ENCODE results near the gene ZNG1A.
"Not testable (repeated sequence)": the region's sequence is repeated elsewhere in the genome, so short reads cannot be mapped to it uniquely, and the experiment has no call there.

The ZNG1A gene

DNA sequence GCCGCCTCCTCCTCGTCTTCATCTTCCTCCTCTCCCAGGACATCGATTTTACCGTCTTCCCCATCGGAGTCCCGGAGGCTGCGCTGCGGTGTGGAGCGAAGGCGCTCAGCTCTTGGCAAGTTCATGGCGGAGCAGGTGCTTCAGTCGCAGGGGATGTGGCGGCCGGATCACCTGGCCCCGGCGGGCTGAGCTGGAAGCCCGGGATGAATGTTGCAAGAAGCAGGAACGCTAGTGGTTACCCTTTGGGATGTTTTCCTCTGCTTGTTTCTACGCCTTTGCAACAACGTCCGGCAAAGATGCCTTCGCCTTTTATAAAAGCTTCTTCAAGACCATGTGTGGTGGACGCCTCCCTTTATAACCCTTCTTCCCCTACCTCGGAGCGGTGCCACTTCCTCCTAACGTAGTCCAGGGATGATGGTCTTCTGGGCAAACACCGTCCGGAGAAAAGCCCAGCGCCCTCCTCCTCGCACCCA, 60.8 kb downstream of the ZNG1A start, which contains the start of gene FOXD4:
Gene FOXD4 (minus strand): TSS at position 423 of the 473 bp plus-strand sequence. CDS start 298 bp downstream, at position 125.
- H2AFZ ChIP-seq (ENCODE audit: low read depth, low read length, severe bottlenecking); H3K36me3 ChIP-seq (ENCODE audit: low read length); H4K20me1 ChIP-seq (ENCODE audit: low read depth, low read length); H3K9me3 ChIP-seq (ENCODE audit: insufficient read depth, low read length); H3K9ac ChIP-seq (ENCODE audit: low read length); H3K27me3 ChIP-seq (ENCODE audit: low read length); H3K79me2 ChIP-seq (ENCODE audit: insufficient read depth, low read length); H3F3A ChIP-seq (ENCODE audit: insufficient read depth); H3K4me3 ChIP-seq (ENCODE audit: insufficient read depth, low read length, poor library complexity, severe bottlenecking); H3K4me2 ChIP-seq (ENCODE audit: low read depth, low read length, poor library complexity, severe bottlenecking); H3K27ac ChIP-seq (ENCODE audit: low read depth, low read length); H3K9me2 ChIP-seq (replicated peaks; ENCODE audit: insufficient read depth, low read length): not testable (repeated sequence)

DNA sequence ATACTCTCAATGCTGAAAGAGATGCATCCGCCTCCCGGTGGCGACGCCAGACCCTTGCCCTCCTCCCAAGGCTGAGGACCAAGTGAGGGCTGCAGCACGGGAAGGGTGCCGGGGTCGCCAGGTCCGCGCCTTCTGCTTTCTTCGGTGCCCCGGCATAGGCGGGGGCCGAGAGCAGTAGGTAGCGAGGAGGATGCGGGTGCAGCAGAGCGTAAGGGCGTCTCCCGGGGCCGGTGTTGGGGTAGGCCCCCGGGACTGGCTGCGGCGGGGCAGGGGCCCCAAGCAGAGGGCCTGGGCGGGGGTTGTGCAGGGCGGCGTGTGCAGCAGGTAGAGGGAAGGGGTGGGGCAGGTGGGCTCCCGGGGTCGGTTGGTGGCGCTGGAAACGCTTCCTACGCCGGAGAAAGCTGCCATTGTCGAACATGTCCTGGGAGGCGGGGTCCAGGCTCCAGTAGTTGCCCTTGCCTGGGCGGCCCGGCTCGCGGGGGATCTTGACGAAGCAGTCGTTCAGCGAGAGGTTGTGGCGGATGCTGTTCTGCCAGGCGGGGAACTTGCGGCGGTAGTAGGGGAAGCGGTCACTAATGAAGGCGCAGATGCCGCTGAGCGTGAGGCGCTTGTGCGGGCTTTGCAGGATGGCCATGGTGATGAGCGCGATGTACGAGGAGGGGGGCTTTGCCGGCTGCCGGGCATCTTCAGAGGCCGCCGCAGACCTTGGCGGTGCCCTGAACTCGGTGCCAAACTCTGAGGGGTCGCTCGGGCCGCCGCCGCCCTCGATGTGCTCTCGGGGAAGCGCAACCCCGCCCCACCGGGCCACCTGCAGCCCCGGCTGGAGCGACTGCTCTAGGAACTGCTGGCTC, 61.5 kb downstream of the ZNG1A start:
- H4K20me1 ChIP-seq (ENCODE audit: low read depth, low read length); H3K9ac ChIP-seq (ENCODE audit: low read length); H3K79me2 ChIP-seq (ENCODE audit: insufficient read depth, low read length); H3F3A ChIP-seq (ENCODE audit: insufficient read depth); H3K9me2 ChIP-seq (replicated peaks; ENCODE audit: insufficient read depth, low read length); H3K4me2 ChIP-seq (ENCODE audit: low read depth, low read length, poor library complexity, severe bottlenecking); H3K27ac ChIP-seq (ENCODE audit: low read depth, low read length); H3K27me3 ChIP-seq (ENCODE audit: low read length); H3K4me3 ChIP-seq (ENCODE audit: insufficient read depth, low read length, poor library complexity, severe bottlenecking); H3K9me3 ChIP-seq (ENCODE audit: insufficient read depth, low read length); H3K36me3 ChIP-seq (ENCODE audit: low read length); H2AFZ ChIP-seq (ENCODE audit: low read depth, low read length, severe bottlenecking): not testable (repeated sequence)

DNA sequence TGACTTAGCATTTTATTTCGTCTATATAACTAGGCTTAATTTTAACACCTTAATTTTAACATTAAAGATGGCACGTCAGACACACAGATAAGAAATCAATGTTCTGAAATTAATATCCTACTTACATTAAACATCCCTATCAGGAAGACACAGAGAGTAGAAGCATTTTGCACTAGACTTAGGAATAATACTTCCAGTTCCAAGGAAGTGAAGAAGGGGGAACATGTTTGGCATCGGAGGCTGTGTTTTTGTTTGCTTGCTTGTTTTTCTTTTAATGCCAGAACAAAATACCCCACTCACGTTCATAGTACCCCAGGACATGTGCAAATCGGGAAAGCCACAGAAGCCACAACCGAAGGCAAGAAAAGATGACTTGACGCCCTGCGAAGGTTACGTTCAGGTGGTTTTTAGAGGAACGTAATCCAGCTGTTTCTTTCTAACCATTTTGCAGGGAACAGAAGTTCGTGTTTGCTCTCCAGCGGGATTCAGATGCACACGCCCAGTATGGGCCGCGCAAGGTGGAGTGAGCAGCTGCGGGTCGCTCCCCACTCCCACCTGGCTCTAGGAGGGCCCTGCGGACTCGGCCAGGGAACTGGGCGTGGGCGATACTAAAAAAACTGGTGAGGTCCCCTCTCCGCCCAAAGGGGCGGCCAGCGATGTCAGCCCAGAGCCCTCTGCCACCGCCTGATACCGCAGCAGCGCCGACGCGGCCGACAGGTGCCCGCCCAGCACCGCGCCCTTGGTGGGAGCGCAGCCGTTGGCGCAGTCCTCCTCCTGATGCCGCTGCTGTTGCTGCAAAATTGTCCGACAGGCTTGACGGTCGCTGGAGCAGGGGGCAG, 62.4 kb downstream of the ZNG1A start:
- H3K9ac ChIP-seq (ENCODE audit: low read length); H3K27me3 ChIP-seq (ENCODE audit: low read length); H3K27ac ChIP-seq (ENCODE audit: low read depth, low read length); H3K36me3 ChIP-seq (ENCODE audit: low read length); H3K4me3 ChIP-seq (ENCODE audit: insufficient read depth, low read length, poor library complexity, severe bottlenecking); H3K9me2 ChIP-seq (replicated peaks; ENCODE audit: insufficient read depth, low read length); H4K20me1 ChIP-seq (ENCODE audit: low read depth, low read length); H3K9me3 ChIP-seq (ENCODE audit: insufficient read depth, low read length); H3K79me2 ChIP-seq (ENCODE audit: insufficient read depth, low read length); H3F3A ChIP-seq (ENCODE audit: insufficient read depth); H3K4me2 ChIP-seq (ENCODE audit: low read depth, low read length, poor library complexity, severe bottlenecking); H2AFZ ChIP-seq (ENCODE audit: low read depth, low read length, severe bottlenecking): not testable (repeated sequence)

DNA sequence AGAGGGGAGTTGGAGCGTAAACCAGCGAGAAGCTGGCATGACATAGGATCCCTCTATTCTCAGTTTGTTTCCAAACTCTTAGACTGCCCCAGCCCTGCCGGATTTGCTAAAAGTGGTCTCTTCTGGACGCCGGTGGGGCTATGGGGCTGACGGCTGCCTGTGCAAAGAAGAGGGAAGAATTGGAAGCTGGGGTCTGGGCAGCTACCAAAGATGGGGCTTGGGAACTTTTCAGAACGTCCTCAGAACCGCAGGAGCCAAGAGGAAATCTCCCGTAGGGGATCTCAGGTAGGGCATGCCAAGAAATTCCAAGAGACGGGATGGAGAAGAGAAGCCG, 63.8 kb downstream of the ZNG1A start:
- not testable (repeated sequence) for H3K9ac ChIP-seq (ENCODE audit: low read length); H3K36me3 ChIP-seq (ENCODE audit: low read length); H3F3A ChIP-seq (ENCODE audit: insufficient read depth); H3K4me2 ChIP-seq (ENCODE audit: low read depth, low read length, poor library complexity, severe bottlenecking); H3K9me3 ChIP-seq (ENCODE audit: insufficient read depth, low read length); H4K20me1 ChIP-seq (ENCODE audit: low read depth, low read length); H3K9me2 ChIP-seq (replicated peaks; ENCODE audit: insufficient read depth, low read length); H3K4me3 ChIP-seq (ENCODE audit: insufficient read depth, low read length, poor library complexity, severe bottlenecking); H3K27ac ChIP-seq (ENCODE audit: low read depth, low read length); H2AFZ ChIP-seq (ENCODE audit: low read depth, low read length, severe bottlenecking); H3K79me2 ChIP-seq (ENCODE audit: insufficient read depth, low read length); H3K27me3 ChIP-seq (ENCODE audit: low read length)

DNA sequence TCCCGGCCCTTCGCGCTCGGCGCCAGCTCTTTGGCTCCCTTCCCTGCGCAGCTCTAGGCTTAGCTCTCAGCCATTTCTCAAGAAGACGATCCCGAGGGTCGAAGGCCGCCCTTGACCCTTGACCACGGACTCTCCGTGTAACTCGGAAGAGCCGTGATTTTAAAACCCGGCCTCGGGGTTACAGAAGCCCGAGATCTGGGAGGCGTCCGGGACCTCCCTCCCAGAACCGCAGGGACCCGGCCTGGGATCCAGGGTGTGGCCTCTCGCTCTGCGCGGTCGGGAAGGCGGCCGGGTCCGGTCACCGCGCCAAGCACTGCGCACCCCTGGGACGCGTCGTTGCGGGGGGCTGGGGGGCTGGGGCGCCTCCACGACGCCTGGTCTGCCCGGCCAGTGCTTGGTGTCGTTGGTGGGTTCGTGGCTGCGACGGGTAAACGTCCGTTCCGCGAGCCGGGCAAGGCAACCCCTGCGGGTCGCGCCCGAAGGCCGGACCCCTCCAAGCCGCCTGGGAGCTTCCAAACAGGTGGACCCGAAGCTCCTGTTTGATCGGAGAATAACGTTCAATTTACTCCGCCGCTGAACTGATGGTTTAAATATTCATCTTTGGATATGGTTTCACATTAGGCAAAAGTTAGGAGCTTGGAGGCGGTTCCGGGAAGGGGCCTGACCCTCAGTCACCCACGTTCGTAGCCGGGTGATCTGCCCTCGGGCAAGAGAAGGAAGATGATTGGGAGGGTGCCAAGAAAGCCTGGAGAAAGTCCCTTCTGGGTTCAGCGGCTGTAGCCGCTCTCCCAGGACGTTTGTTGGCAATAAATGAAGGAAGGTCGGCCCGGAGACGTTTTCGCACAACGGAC, 64.4 kb downstream of the ZNG1A start:
- H3K79me2 ChIP-seq (ENCODE audit: insufficient read depth, low read length); H4K20me1 ChIP-seq (ENCODE audit: low read depth, low read length); H3K9me2 ChIP-seq (replicated peaks; ENCODE audit: insufficient read depth, low read length); H3F3A ChIP-seq (ENCODE audit: insufficient read depth); H3K9me3 ChIP-seq (ENCODE audit: insufficient read depth, low read length); H3K4me3 ChIP-seq (ENCODE audit: insufficient read depth, low read length, poor library complexity, severe bottlenecking); H3K27ac ChIP-seq (ENCODE audit: low read depth, low read length); H3K9ac ChIP-seq (ENCODE audit: low read length); H2AFZ ChIP-seq (ENCODE audit: low read depth, low read length, severe bottlenecking); H3K4me2 ChIP-seq (ENCODE audit: low read depth, low read length, poor library complexity, severe bottlenecking); H3K36me3 ChIP-seq (ENCODE audit: low read length); H3K27me3 ChIP-seq (ENCODE audit: low read length): not testable (repeated sequence)

DNA sequence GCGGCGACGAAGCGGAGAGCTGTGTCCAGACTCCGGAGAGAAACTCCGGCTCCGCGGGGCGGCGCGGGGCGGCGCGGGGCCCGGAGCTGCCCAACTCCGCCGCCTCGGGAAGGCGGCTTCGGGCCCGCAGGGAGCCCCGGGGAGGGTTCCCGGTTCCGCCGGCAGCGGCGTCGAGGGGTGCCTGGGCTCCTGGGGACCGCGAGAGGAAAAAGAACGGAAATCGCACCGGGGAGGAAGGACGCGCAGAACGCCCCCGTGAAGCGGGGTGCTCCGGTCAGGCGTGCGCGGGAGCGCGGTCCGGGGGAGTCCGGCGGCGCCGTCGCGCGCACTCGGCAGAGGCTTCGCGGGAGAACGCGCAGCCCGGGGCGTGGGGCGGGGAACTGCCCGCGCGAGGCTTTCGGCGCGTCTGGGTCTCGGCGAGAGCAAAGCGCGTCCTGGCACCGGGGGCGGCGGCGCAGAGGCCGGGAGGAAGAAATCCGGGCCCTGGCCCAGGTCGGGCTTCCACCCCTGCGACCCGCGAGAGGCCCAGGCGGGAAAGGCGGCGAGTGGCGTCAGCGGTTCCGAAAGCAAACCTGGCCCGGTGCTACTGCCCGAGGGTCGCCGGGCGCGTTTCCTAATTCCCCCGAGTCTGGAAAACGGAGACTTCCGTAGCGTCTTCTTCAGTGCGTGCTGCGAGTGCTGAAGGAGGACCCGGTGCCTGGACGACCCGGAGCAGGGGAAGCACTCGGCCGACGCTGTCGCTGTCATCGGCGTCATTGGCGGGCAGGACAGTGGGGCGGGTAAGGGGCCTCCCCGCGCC, 65.2 kb downstream of the ZNG1A start:
- not testable (repeated sequence) for H3K4me3 ChIP-seq (ENCODE audit: insufficient read depth, low read length, poor library complexity, severe bottlenecking); H3K4me2 ChIP-seq (ENCODE audit: low read depth, low read length, poor library complexity, severe bottlenecking); H3K27ac ChIP-seq (ENCODE audit: low read depth, low read length); H3K27me3 ChIP-seq (ENCODE audit: low read length); H3K9me2 ChIP-seq (replicated peaks; ENCODE audit: insufficient read depth, low read length); H3K9me3 ChIP-seq (ENCODE audit: insufficient read depth, low read length); H2AFZ ChIP-seq (ENCODE audit: low read depth, low read length, severe bottlenecking); H4K20me1 ChIP-seq (ENCODE audit: low read depth, low read length); H3F3A ChIP-seq (ENCODE audit: insufficient read depth); H3K36me3 ChIP-seq (ENCODE audit: low read length); H3K9ac ChIP-seq (ENCODE audit: low read length); H3K79me2 ChIP-seq (ENCODE audit: insufficient read depth, low read length)

Data from SU-DHL-6 (cell line).